CD14-positive monocyte (primary cell): ENCODE results near the gene DTNA. TPM values are rescaled to one million over a fixed set of nuclear protein-coding genes. Genes with fewer than 3 reads are reported as not detected.

Experiments used
- DNase-seq, 3 donors: peaks; one replicate each; pipeline ENCODE4 v3.0.0-alpha.2; 2011 to 2022
- H2AFZ ChIP-seq: 2 replicates; pipeline ENCODE4 v1.6.0; 2012; ENCODE audit warnings: mild to moderate bottlenecking, low read depth, low read length, inconsistent platforms; ENCODE audit not compliant: insufficient read depth, poor library complexity, severe bottlenecking
- H3K27ac ChIP-seq, 2 donors: 1 replicate in 1 of 2; 2 replicates in 1 of 2; pipeline ENCODE4 v1.5.1; 2012 to 2013; ENCODE audit warnings: low read length in 2 of 2, control low read depth in 1 of 2, inconsistent platforms in 1 of 2, low read depth in 1 of 2, mild to moderate bottlenecking in 1 of 2
- H3K27me3 ChIP-seq, 2 donors: one replicate each; pipeline versions ENCODE4 v1.6.0 to v1.6.1; 2011 to 2013; ENCODE audit warnings: low read length in 2 of 2; ENCODE audit not compliant: control insufficient read depth in 2 of 2, insufficient read depth in 2 of 2
- H3K36me3 ChIP-seq, 2 donors: replicated peaks in 1 of 2; 1 replicate in 1 of 2; 2 replicates in 1 of 2; pipeline versions ENCODE4 v1.5.1 to v1.6.1; 2012 to 2013; ENCODE audit warnings: low read length in 2 of 2, control low read depth in 1 of 2, inconsistent platforms in 1 of 2, mild to moderate bottlenecking in 1 of 2; ENCODE audit not compliant: insufficient read depth in 2 of 2, control insufficient read depth in 1 of 2
- H3K4me1 ChIP-seq, 2 donors: 1 replicate in 1 of 2; 2 replicates in 1 of 2; pipeline versions ENCODE4 v1.5.1 to v1.6.1; 2012 to 2013; ENCODE audit warnings: low read length in 2 of 2, control low read depth in 1 of 2, inconsistent platforms in 1 of 2, mild to moderate bottlenecking in 1 of 2, moderate library complexity in 1 of 2; ENCODE audit not compliant: insufficient read depth in 2 of 2, control insufficient read depth in 1 of 2
- H3K4me2 ChIP-seq: replicated peaks from 2 replicates; pipeline ENCODE3; 2012; ENCODE audit warnings: low read length, moderate library complexity, mild to moderate bottlenecking; ENCODE audit not compliant: poor library complexity, severe bottlenecking; ENCODE audit errors: extremely low read depth
- H3K4me3 ChIP-seq, 3 experiments: fragments of 200-600 bp in 1 of 3; sonication (generic) in 1 of 3; replicated peaks in 1 of 3; 1 replicate in 2 of 3; 2 replicates in 1 of 3; pipeline ENCODE4 v1.5.1; 2011 to 2013; ENCODE audit warnings: low read length in 3 of 3, mild to moderate bottlenecking in 3 of 3, control low read depth in 2 of 3, low read depth in 2 of 3, inconsistent platforms in 1 of 3, moderate library complexity in 1 of 3
- H3K79me2 ChIP-seq: 2 replicates; pipeline ENCODE4 v1.6.0; 2012; ENCODE audit warnings: mild to moderate bottlenecking, control low read depth, inconsistent platforms, low read length, moderate library complexity; ENCODE audit not compliant: insufficient read depth
- H3K9ac ChIP-seq: 2 replicates; pipeline ENCODE4 v1.6.0; 2017; ENCODE audit warnings: low read length, mild to moderate bottlenecking; ENCODE audit not compliant: insufficient read depth, poor library complexity, severe bottlenecking
- H3K9me3 ChIP-seq, 2 donors: replicated peaks in 1 of 2; 1 replicate in 1 of 2; 2 replicates in 1 of 2; pipeline versions ENCODE4 v1.5.1 to v1.6.1; 2012 to 2013; ENCODE audit warnings: low read length in 2 of 2, control low read depth in 1 of 2; ENCODE audit not compliant: control insufficient read depth in 1 of 2, insufficient read depth in 1 of 2
- H4K20me1 ChIP-seq: 2 replicates; pipeline ENCODE4 v1.6.0; 2012; ENCODE audit warnings: mild to moderate bottlenecking, low read length, control low read depth, moderate library complexity; ENCODE audit not compliant: insufficient read depth
- H3K27ac Mint-ChIP-seq, 7 donors: one replicate each; pipeline ENCODE4 v1.8.0; 2020; ENCODE audit warnings: mild to moderate bottlenecking in 7 of 7, mixed read lengths in 7 of 7, moderate library complexity in 6 of 7, inconsistent platforms in 2 of 7
- H3K27me3 Mint-ChIP-seq, 3 donors: one replicate each; pipeline ENCODE4 v1.8.0; 2021 to 2022; ENCODE audit warnings: low read depth in 3 of 3, mild to moderate bottlenecking in 3 of 3, mixed read lengths in 3 of 3, moderate library complexity in 3 of 3, inconsistent platforms in 1 of 3
- H3K36me3 Mint-ChIP-seq, 2 donors: one replicate each; pipeline ENCODE4 v1.8.0; 2020; ENCODE audit warnings: mixed read lengths in 2 of 2, inconsistent platforms in 1 of 2, mild to moderate bottlenecking in 1 of 2
- H3K4me1 Mint-ChIP-seq: one replicate; pipeline ENCODE4 v1.8.0; 2020; ENCODE audit warnings: mild to moderate bottlenecking, mixed read lengths
- H3K4me3 Mint-ChIP-seq, 2 donors: one replicate each; pipeline ENCODE4 v1.8.0; 2020; ENCODE audit warnings: mild to moderate bottlenecking in 2 of 2, mixed read lengths in 2 of 2, moderate library complexity in 1 of 2
- H3K9me3 Mint-ChIP-seq, 7 donors: one replicate each; pipeline ENCODE4 v1.8.0; 2020 to 2022; ENCODE audit warnings: mixed read lengths in 7 of 7, mild to moderate bottlenecking in 6 of 7, moderate library complexity in 6 of 7, inconsistent platforms in 2 of 7
- WGBS: methylation state at CpG from one replicate; pipeline ENCODE4 v1.1.5; 2013; ENCODE audit warnings: missing lambda C conversion rate; ENCODE audit not compliant: insufficient coverage; 5-methylcytosine and 5-hydroxymethylcytosine counted together
- intact Hi-C, 2 donors: fragments of 100-400 bp; cut with micrococcal nuclease; formaldehyde crosslinking; loops; one replicate each; pipeline versions ENCODE4 v1.15.0 to v1.15.1; 2023
- polyA plus RNA-seq, 3 donors: library from polyadenylated mRNA; depleted of rRNA in 1 of 3; unstranded in 2 of 3; stranded (reverse) in 1 of 3; fragments of 300-500 nt in 2 of 3; fragments of >200 nt in 1 of 3; fragmentation: Illumina TruSeq in 2 of 3; gene quantifications; 1 replicate in 2 of 3; 2 replicates in 1 of 3; pipeline ENCODE4 v1.2.3, GENCODE V29; 2012 to 2021
- TF ChIP-seq, protein P1 (sequence below): fragments of 200-600 bp; IDR thresholded peaks from one replicate; pipeline ENCODE4 v1.8.0; 2022; ENCODE audit warnings: antibody characterized with exemption, mild to moderate bottlenecking

The DTNA gene
- polyA plus RNA-seq, 3 donors: 0.53 to 2.3 (median 0.76) TPM

DNA sequence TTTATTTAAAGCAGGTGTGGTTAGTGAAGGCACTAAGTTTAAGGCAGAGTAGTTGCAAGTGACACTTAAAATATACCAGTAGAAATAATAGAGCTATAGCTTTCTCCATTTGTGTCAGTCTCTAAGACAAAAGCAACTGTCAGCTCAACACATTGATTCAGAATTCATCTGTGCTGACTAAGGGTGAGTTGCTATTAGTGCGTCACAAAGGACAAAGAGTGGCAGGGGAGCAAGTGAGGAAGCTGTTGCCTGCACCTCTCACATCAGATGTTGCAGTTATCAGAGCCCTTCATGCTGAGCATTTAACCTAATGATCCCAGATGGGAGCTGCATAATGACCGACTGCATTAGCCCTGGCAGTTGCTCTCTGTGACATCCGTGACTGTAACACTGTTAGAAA lies 138.6 kb downstream of the DTNA start:
- WGBS: 100% methylated on average over 2 of the region's 3 CpGs
- no peaks in the 10 kb centered on the region for H4K20me1 ChIP-seq
- H3K9me3 Mint-ChIP-seq: peaks cover 0 to 4% (median 0%) of the 10 kb centered on the region in 7 donors
- TF ChIP-seq, protein P1, sequence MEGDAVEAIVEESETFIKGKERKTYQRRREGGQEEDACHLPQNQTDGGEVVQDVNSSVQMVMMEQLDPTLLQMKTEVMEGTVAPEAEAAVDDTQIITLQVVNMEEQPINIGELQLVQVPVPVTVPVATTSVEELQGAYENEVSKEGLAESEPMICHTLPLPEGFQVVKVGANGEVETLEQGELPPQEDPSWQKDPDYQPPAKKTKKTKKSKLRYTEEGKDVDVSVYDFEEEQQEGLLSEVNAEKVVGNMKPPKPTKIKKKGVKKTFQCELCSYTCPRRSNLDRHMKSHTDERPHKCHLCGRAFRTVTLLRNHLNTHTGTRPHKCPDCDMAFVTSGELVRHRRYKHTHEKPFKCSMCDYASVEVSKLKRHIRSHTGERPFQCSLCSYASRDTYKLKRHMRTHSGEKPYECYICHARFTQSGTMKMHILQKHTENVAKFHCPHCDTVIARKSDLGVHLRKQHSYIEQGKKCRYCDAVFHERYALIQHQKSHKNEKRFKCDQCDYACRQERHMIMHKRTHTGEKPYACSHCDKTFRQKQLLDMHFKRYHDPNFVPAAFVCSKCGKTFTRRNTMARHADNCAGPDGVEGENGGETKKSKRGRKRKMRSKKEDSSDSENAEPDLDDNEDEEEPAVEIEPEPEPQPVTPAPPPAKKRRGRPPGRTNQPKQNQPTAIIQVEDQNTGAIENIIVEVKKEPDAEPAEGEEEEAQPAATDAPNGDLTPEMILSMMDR: no peak
- no peak overlapping the region for H3K4me3 Mint-ChIP-seq
- no peaks in the 10 kb centered on the region for H3K36me3 Mint-ChIP-seq
- no peak for DNase-seq
- H3K4me3 ChIP-seq: no peak overlapping the region
- no peaks in the 10 kb centered on the region for H3K79me2 ChIP-seq
- H3K27ac Mint-ChIP-seq: peak overlapping the region in 1 of 7 donors; percentile 3
- no peak overlapping the region for H3K27ac ChIP-seq
- no peaks in the 10 kb centered on the region for H3K4me1 ChIP-seq
- no peaks in the 10 kb centered on the region for H3K9me3 ChIP-seq
- H3K4me1 Mint-ChIP-seq: no peaks in the 10 kb centered on the region
- no peaks in the 10 kb centered on the region for H3K27me3 Mint-ChIP-seq
- no peak overlapping the region for H3K4me2 ChIP-seq
- H3K27me3 ChIP-seq: no peaks in the 10 kb centered on the region
- no peak overlapping the region for H3K9ac ChIP-seq
- intact Hi-C loops: no loop called here
- H3K36me3 ChIP-seq: no peaks in the 10 kb centered on the region
- H2AFZ ChIP-seq: no peak overlapping the region

- peaks cover 0 to 3% (median 1%) of the 10 kb centered on the region in 3 donors for H3K27me3 Mint-ChIP-seq
- intact Hi-C loops: no loop called here
- H3K4me3 ChIP-seq: no peak overlapping the region
- H3K36me3 Mint-ChIP-seq: no peaks in the 10 kb centered on the region
- no peaks in the 10 kb centered on the region for H3K79me2 ChIP-seq
- peaks cover 0 to 2% (median 0%) of the 10 kb centered on the region in 7 donors for H3K9me3 Mint-ChIP-seq
- peaks cover 8% of the 10 kb centered on the region for H3K4me1 Mint-ChIP-seq
- no peak overlapping the region for H3K4me2 ChIP-seq
- H3K27ac ChIP-seq: no peak overlapping the region
- no peaks in the 10 kb centered on the region for H3K27me3 ChIP-seq
- no peak overlapping the region for H3K9ac ChIP-seq
- no peaks in the 10 kb centered on the region for H3K4me1 ChIP-seq
- no CpG with 5 or more reads among the region's 3 CpGs for WGBS
- H3K9me3 ChIP-seq: no peaks in the 10 kb centered on the region
- H3K4me3 Mint-ChIP-seq: no peak overlapping the region
- TF ChIP-seq, protein P1: no peak
- DNase-seq: no peak
- no peak overlapping the region for H3K27ac Mint-ChIP-seq
- H4K20me1 ChIP-seq: no peaks in the 10 kb centered on the region
- H2AFZ ChIP-seq: no peak overlapping the region
- no peaks in the 10 kb centered on the region for H3K36me3 ChIP-seq
Observed at GRCh38 chr18:34857320-34857719, 147.2 kb downstream of the DTNA start.
